HL-60 (cell line): ENCODE data around the gene ZFP1.

ENCODE experiments used
- POLR2AphosphoS5 ChIP-seq: IDR thresholded peaks from 2 replicates; pipeline ENCODE4 v1.6.1; 2012; ENCODE audit warnings: low read depth
- TF ChIP-seq, protein P1 (sequence below): IDR thresholded peaks from 2 replicates; pipeline ENCODE4 v1.6.1; 2012; ENCODE audit warnings: low read depth; ENCODE audit not compliant: insufficient replicate concordance
- TF ChIP-seq, protein P2 (sequence below): IDR thresholded peaks from one replicate; pipeline ENCODE4 v1.5.1; 2011; ENCODE audit warnings: low read length, control low read depth, inconsistent platforms; ENCODE audit not compliant: insufficient read depth

DNA sequence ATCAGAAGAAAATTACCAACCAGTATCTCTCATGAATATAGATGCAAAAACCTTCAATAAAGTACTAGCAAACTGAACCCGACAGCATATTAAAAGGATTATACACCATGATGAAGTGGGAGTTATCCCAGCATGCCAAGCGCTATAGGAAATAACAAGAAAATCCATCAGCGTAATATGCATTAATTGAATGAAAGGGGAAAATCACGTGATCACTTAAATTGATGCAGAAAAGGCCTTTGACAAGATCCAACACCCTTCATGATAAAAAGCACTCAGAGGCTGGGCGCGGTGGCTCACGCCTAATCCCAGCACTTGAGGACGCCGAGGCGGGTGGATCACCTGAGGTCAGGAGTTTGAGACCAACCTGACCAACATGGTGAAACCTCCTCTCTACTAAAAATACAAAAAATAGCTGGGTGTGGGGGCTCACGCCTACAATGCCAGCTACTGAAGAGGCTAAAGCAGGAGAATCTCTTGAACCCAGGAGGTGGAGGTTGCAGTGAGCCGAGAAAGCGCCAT lies 53.8 kb downstream of the ZFP1 start:
- TF ChIP-seq, protein P1, sequence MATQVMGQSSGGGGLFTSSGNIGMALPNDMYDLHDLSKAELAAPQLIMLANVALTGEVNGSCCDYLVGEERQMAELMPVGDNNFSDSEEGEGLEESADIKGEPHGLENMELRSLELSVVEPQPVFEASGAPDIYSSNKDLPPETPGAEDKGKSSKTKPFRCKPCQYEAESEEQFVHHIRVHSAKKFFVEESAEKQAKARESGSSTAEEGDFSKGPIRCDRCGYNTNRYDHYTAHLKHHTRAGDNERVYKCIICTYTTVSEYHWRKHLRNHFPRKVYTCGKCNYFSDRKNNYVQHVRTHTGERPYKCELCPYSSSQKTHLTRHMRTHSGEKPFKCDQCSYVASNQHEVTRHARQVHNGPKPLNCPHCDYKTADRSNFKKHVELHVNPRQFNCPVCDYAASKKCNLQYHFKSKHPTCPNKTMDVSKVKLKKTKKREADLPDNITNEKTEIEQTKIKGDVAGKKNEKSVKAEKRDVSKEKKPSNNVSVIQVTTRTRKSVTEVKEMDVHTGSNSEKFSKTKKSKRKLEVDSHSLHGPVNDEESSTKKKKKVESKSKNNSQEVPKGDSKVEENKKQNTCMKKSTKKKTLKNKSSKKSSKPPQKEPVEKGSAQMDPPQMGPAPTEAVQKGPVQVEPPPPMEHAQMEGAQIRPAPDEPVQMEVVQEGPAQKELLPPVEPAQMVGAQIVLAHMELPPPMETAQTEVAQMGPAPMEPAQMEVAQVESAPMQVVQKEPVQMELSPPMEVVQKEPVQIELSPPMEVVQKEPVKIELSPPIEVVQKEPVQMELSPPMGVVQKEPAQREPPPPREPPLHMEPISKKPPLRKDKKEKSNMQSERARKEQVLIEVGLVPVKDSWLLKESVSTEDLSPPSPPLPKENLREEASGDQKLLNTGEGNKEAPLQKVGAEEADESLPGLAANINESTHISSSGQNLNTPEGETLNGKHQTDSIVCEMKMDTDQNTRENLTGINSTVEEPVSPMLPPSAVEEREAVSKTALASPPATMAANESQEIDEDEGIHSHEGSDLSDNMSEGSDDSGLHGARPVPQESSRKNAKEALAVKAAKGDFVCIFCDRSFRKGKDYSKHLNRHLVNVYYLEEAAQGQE: no peak
- TF ChIP-seq, protein P2, sequence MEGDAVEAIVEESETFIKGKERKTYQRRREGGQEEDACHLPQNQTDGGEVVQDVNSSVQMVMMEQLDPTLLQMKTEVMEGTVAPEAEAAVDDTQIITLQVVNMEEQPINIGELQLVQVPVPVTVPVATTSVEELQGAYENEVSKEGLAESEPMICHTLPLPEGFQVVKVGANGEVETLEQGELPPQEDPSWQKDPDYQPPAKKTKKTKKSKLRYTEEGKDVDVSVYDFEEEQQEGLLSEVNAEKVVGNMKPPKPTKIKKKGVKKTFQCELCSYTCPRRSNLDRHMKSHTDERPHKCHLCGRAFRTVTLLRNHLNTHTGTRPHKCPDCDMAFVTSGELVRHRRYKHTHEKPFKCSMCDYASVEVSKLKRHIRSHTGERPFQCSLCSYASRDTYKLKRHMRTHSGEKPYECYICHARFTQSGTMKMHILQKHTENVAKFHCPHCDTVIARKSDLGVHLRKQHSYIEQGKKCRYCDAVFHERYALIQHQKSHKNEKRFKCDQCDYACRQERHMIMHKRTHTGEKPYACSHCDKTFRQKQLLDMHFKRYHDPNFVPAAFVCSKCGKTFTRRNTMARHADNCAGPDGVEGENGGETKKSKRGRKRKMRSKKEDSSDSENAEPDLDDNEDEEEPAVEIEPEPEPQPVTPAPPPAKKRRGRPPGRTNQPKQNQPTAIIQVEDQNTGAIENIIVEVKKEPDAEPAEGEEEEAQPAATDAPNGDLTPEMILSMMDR: no peak
- TF ChIP-seq POLR2AphosphoS5: no peak
